ENCODE measurements around the gene FANCE.
"Not testable (repeated sequence)": the region's sequence is repeated elsewhere in the genome, so short reads cannot be mapped to it uniquely, and the experiment has no call there.

FANCE gene

GRCh38 chr6:35496841-35497570, 44.9 kb downstream of the FANCE start, which contains the start of gene TEAD3:
TSS of gene TEAD3 (minus strand) at chr6:35497079.
- in situ Hi-C loops (cut with MboI; ENCODE audit: low sequenced_read_pairs): no loop called here

- in situ Hi-C loops (cut with MboI; ENCODE audit: low sequenced_read_pairs): no loop called here
Observed at GRCh38 chr6:35497571-35498421, 45.7 kb downstream of the FANCE start.

- in situ Hi-C loops (cut with MboI; ENCODE audit: low sequenced_read_pairs): no loop called here
Observed at GRCh38 chr6:35498422-35499067, 46.4 kb downstream of the FANCE start.

- in situ Hi-C loops (cut with MboI; ENCODE audit: low sequenced_read_pairs): no loop called here
Observed at GRCh38 chr6:35499372-35499771, 47.2 kb downstream of the FANCE start.

GRCh38 chr6:35500782-35501181, 48.6 kb downstream of the FANCE start:
- in situ Hi-C loops (cut with MboI; ENCODE audit: low sequenced_read_pairs): no loop called here

GRCh38 chr6:35501784-35502183, 49.6 kb downstream of the FANCE start:
- in situ Hi-C loops (cut with MboI; ENCODE audit: low sequenced_read_pairs): no loop called here

GRCh38 chr6:35503534-35503933, 51.4 kb downstream of the FANCE start:
- in situ Hi-C loops (cut with MboI; ENCODE audit: low sequenced_read_pairs): no loop called here

GRCh38 chr6:35505999-35506412, 53.9 kb downstream of the FANCE start:
- in situ Hi-C loops (cut with MboI; ENCODE audit: low sequenced_read_pairs): no loop called here

- in situ Hi-C loops (cut with MboI; ENCODE audit: low sequenced_read_pairs): no loop called here
Observed at GRCh38 chr6:35506536-35506935, 54.4 kb downstream of the FANCE start.

GRCh38 chr6:35507221-35507620, 55.1 kb downstream of the FANCE start:
- in situ Hi-C loops (cut with MboI; ENCODE audit: low sequenced_read_pairs): no loop called here

GRCh38 chr6:35508027-35508426, 55.9 kb downstream of the FANCE start:
- in situ Hi-C loops (cut with MboI; ENCODE audit: low sequenced_read_pairs): no loop called here

GRCh38 chr6:35508542-35508941, 56.4 kb downstream of the FANCE start:
- in situ Hi-C loops (cut with MboI; ENCODE audit: low sequenced_read_pairs): no loop called here

GRCh38 chr6:35510916-35511561, 58.9 kb downstream of the FANCE start:
- in situ Hi-C loops (cut with MboI; ENCODE audit: low sequenced_read_pairs): no loop called here

- in situ Hi-C loops (cut with MboI; ENCODE audit: low sequenced_read_pairs): no loop called here
Observed at GRCh38 chr6:35511562-35511941, 59.4 kb downstream of the FANCE start.

- in situ Hi-C loops (cut with MboI; ENCODE audit: low sequenced_read_pairs): no loop called here
Observed at GRCh38 chr6:35512006-35512405, 59.9 kb downstream of the FANCE start.

- in situ Hi-C loops (cut with MboI; ENCODE audit: low sequenced_read_pairs): no loop called here
Observed at GRCh38 chr6:35512740-35513139, 60.6 kb downstream of the FANCE start, which contains the start of gene TULP1. TSS of gene TULP1 (minus strand) at chr6:35512896. CDS start at chr6:35512858, 38 bp downstream.

- in situ Hi-C loops (cut with MboI; ENCODE audit: low sequenced_read_pairs): no loop called here
Observed at GRCh38 chr6:35514587-35514986, 62.4 kb downstream of the FANCE start.

- in situ Hi-C loops (cut with MboI; ENCODE audit: low sequenced_read_pairs): not testable (repeated sequence)
Observed at GRCh38 chr6:35515939-35516338, 63.8 kb downstream of the FANCE start.
